Adrenal gland (tissue), 5 donors: ENCODE measurements around the gene MNT.

ENCODE experiments used
- CTCF ChIP-seq, 6 experiments: fragments of 450-650 bp in 4 of 6; fragments of 200-600 bp in 2 of 6; sonication (generic) in 1 of 6; IDR thresholded peaks; 1 replicate in 5 of 6; 2 replicates in 1 of 6; pipeline versions ENCODE4 v1.5.1 to v1.8.0; 2016 to 2021; ENCODE audit warnings: antibody characterized with exemption in 6 of 6, mild to moderate bottlenecking in 2 of 6, moderate library complexity in 1 of 6
- POLR2A ChIP-seq, 2 donors: fragments of 450-650 bp; IDR thresholded peaks; one replicate each; pipeline ENCODE4 v1.6.1; 2017; ENCODE audit warnings: antibody characterized with exemption in 2 of 2, mild to moderate bottlenecking in 2 of 2, moderate library complexity in 1 of 2
- donor health status: DM: no; HTN: no; CAD: no.

- TF ChIP-seq CTCF (IDR thresholded peaks at IDR 0.05), result no peak
- no peak for TF ChIP-seq POLR2A (IDR thresholded peaks at IDR 0.05)
Observed at GRCh38 chr17:2379489-2380225, 21.2 kb downstream of the MNT start.
